OCI-M2 (cell line): ENCODE results near the gene SYCE3.

Experiments used
- DNase-seq: peaks from one replicate; lab custom pipeline; 2025; ENCODE audit not compliant: unreplicated experiment; lab: John Stamatoyannopoulos, UW

Gene SYCE3

DNA sequence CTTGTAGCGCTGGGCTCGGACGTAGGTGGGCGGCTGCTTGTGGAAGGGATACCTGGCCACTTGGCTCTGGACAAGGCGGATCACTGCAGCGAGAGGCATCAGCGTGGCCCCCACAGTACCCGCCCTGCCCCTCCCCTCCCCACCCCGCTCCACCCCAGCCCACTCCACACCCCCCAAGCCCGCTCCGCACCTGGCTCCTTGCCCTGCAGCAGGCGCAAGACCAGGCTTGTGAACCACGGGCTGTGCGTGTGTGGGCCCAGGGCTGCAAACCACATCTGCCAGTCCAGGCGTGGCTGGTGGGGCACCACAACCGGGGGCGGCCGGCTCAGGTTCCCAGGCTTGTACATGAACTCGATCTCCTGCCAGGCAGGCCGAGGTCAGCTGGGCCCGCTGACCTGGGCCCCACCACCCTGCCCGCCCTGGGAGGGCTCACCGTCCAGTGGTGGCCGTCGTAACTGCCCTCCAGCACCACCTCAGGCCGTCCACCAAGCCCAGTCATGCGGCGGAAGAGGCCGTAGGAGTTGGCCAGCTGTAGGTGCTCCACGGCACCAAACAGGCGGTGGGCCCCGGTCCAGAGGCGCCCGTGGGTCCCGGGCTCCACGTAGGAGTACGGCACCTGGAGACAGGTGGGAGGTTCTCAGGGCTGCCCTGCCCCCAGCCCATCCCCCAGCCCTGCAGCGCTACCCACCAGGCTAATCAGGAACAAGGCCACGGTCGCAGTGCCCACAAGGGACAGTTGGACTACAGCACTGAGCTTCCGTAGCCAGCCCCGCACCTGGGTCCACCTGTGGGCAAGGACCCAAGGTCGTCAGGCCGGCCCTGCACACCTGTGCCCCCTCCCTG, 58.1 kb downstream of the SYCE3 start:
- no peak for DNase-seq

GRCh38 chr22:50503475-50504145, 59.1 kb downstream of the SYCE3 start:
- DNase-seq: no peak

GRCh38 chr22:50502628-50503474, 59.9 kb downstream of the SYCE3 start:
- DNase-seq: no peak

- DNase-seq: no peak
Measured at GRCh38 chr22:50502096-50502495, 60.6 kb downstream of the SYCE3 start.
